HepG2 (cell line): ENCODE measurements around the gene AKAIN1. TPM values are rescaled to one million over a fixed set of nuclear protein-coding genes. Genes with fewer than 3 reads are reported as not detected.

ENCODE experiments used
- ERF ChIP-seq: IDR thresholded peaks from 2 replicates; pipeline ENCODE4 v1.6.1; 2018; ENCODE audit warnings: missing biosample characterization, missing genetic modification reagents
- FOXK1 ChIP-seq: sonication (generic); formaldehyde crosslinking; IDR thresholded peaks from 2 replicates; pipeline ENCODE4 v1.4.0; 2020; ENCODE audit warnings: low read depth, missing genetic modification reagents, borderline replicate concordance
- NKX3-1 ChIP-seq: sonication (generic); formaldehyde crosslinking; IDR thresholded peaks from 2 replicates; pipeline ENCODE4 v1.5.0; 2020; ENCODE audit warnings: missing genetic modification reagents
- SATB2 ChIP-seq: sonication (generic); formaldehyde crosslinking; IDR thresholded peaks from 2 replicates; pipeline ENCODE4 v1.5.0; 2020; ENCODE audit warnings: missing genetic modification reagents
- ZFP90 ChIP-seq: sonication (generic); formaldehyde crosslinking; IDR thresholded peaks from 2 replicates; pipeline ENCODE4 v1.8.0; 2022; ENCODE audit warnings: missing genetic modification reagents, mild to moderate bottlenecking, inconsistent platforms, borderline replicate concordance
- ZIK1 ChIP-seq: sonication (generic); formaldehyde crosslinking; IDR thresholded peaks from 2 replicates; pipeline ENCODE4 v1.5.0; 2020; ENCODE audit warnings: mild to moderate bottlenecking, low read depth, missing genetic modification reagents, borderline replicate concordance
- ZNF230 ChIP-seq: sonication (generic); formaldehyde crosslinking; IDR thresholded peaks from 2 replicates; pipeline ENCODE4 v1.4.0; 2020; ENCODE audit warnings: mild to moderate bottlenecking, missing genetic modification reagents
- ZNF282 ChIP-seq: fragments of 450-650 bp; IDR thresholded peaks from 2 replicates; pipeline ENCODE4 v1.6.1; 2018; ENCODE audit not compliant: partially characterized antibody
- ZNF589 ChIP-seq: sonication (generic); formaldehyde crosslinking; conservative IDR thresholded peaks from 2 replicates; pipeline ENCODE4 v1.8.0; 2022; ENCODE audit warnings: mild to moderate bottlenecking, moderate library complexity, missing genetic modification reagents
- ZNF616 ChIP-seq: sonication (generic); formaldehyde crosslinking; IDR thresholded peaks from 2 replicates; pipeline ENCODE4 v1.5.0; 2020; ENCODE audit warnings: low read depth, mild to moderate bottlenecking, missing genetic modification reagents
- ZSCAN12 ChIP-seq: sonication (generic); formaldehyde crosslinking; IDR thresholded peaks from 2 replicates; pipeline ENCODE4 v1.9.0; 2021; ENCODE audit warnings: mild to moderate bottlenecking, missing genetic modification reagents
- ZSCAN20 ChIP-seq: sonication (generic); formaldehyde crosslinking; IDR thresholded peaks from 2 replicates; pipeline ENCODE4 v1.4.0; 2020; ENCODE audit warnings: missing genetic modification reagents, mild to moderate bottlenecking, borderline replicate concordance
- polyA plus RNA-seq, 8 experiments: library from polyadenylated mRNA; depleted of rRNA in 3 of 8; stranded (reverse) in 7 of 8; unstranded in 1 of 8; fragments of >200 nt; fragmentation: Illumina TruSeq in 4 of 8; extraction: Trizol in 4 of 8; gene quantifications; 2 replicates each; pipeline versions ENCODE4 v1.2.1 to v1.2.3, GENCODE V29; 2011 to 2016; ENCODE audit warnings: low read depth in 4 of 8, missing spikeins in 1 of 8, mixed read lengths in 1 of 8; ENCODE audit not compliant: insufficient read depth in 1 of 8
- total RNA-seq, 5 experiments: library from RNA; depleted of rRNA; stranded (reverse); fragments of >200 nt; fragmentation: Illumina TruSeq; extraction: Trizol; gene quantifications; 2 replicates each; pipeline ENCODE4 v1.2.3, GENCODE V29; 2016; ENCODE audit warnings: low read depth in 1 of 5
- TF ChIP-seq, protein P1 (sequence below): sonication (generic); formaldehyde crosslinking; IDR thresholded peaks from 2 replicates; pipeline ENCODE4 v1.4.0; 2020; ENCODE audit warnings: missing genetic modification reagents
- TF ChIP-seq, protein P2 (sequence below): sonication (generic); formaldehyde crosslinking; IDR thresholded peaks from 2 replicates; pipeline ENCODE4 v1.5.1; 2020; ENCODE audit warnings: mild to moderate bottlenecking, missing genetic modification reagents, moderate library complexity
- TF ChIP-seq, protein P3 (sequence below): sonication (generic); formaldehyde crosslinking; IDR thresholded peaks from 2 replicates; pipeline ENCODE4 v1.5.0; 2020; ENCODE audit warnings: mild to moderate bottlenecking, missing genetic modification reagents, borderline replicate concordance
- TF ChIP-seq, protein P4 (sequence below): sonication (generic); formaldehyde crosslinking; IDR thresholded peaks from 2 replicates; pipeline ENCODE4 v1.4.0; 2020; ENCODE audit warnings: missing genetic modification reagents, borderline replicate concordance
- TF ChIP-seq, protein P5 (sequence below): IDR thresholded peaks from 2 replicates; pipeline ENCODE4 v1.6.1; 2018; ENCODE audit warnings: missing genetic modification reagents
- TF ChIP-seq, protein P6 (sequence below): IDR thresholded peaks from 2 replicates; pipeline ENCODE4 v1.6.1; 2016; ENCODE audit warnings: low read depth, borderline replicate concordance

The AKAIN1 gene
- total and polyA plus RNA-seq, 2 of the 13 experiments (the other 11 are each of a cell fraction or from before 2014, with no cell fraction given), result not detected

DNA sequence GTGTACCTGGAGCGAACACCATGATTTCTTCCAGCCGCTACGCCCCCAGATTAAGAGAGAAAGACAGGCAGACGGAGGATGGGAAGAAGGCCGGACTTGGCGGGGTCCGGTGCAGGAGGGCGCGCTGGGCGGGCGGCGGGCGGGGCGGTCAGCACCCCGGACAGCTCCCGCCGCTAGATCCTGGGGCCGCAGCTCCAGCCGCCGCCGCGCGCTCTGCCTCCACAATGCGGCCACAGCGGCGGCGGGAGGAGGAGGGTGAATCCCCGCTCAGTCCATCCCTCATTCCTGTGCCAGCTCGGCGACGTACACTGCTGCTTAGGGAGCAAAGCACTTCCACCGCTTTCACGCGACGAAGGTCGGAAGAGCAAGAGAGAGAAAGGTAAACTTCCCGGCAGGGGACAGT lies at the start of gene AKAIN1 (continued):
- TF ChIP-seq, protein P1, sequence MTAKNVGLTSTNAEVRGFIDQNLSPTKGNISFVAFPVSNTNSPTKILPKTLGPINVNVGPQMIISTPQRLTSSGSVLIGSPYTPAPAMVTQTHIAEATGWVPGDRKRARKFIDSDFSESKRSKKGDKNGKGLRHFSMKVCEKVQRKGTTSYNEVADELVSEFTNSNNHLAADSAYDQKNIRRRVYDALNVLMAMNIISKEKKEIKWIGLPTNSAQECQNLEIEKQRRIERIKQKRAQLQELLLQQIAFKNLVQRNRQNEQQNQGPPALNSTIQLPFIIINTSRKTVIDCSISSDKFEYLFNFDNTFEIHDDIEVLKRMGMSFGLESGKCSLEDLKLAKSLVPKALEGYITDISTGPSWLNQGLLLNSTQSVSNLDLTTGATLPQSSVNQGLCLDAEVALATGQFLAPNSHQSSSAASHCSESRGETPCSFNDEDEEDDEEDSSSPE (CRISPR knock-in tag), result 0 out of 2 replicates have a peak, but pooled peaks have one; percentile 35
- TF ChIP-seq ZSCAN20 (CRISPR knock-in tag), result peak; percentile 97; the same call in 1 of the 2 replicates
- no peak for TF ChIP-seq ZNF282
- TF ChIP-seq, protein P2, sequence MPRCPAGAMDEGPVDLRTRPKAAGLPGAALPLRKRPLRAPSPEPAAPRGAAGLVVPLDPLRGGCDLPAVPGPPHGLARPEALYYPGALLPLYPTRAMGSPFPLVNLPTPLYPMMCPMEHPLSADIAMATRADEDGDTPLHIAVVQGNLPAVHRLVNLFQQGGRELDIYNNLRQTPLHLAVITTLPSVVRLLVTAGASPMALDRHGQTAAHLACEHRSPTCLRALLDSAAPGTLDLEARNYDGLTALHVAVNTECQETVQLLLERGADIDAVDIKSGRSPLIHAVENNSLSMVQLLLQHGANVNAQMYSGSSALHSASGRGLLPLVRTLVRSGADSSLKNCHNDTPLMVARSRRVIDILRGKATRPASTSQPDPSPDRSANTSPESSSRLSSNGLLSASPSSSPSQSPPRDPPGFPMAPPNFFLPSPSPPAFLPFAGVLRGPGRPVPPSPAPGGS (CRISPR knock-in tag), result peak; percentile 70; the same call in 1 of the 2 replicates
- TF ChIP-seq, protein P3, sequence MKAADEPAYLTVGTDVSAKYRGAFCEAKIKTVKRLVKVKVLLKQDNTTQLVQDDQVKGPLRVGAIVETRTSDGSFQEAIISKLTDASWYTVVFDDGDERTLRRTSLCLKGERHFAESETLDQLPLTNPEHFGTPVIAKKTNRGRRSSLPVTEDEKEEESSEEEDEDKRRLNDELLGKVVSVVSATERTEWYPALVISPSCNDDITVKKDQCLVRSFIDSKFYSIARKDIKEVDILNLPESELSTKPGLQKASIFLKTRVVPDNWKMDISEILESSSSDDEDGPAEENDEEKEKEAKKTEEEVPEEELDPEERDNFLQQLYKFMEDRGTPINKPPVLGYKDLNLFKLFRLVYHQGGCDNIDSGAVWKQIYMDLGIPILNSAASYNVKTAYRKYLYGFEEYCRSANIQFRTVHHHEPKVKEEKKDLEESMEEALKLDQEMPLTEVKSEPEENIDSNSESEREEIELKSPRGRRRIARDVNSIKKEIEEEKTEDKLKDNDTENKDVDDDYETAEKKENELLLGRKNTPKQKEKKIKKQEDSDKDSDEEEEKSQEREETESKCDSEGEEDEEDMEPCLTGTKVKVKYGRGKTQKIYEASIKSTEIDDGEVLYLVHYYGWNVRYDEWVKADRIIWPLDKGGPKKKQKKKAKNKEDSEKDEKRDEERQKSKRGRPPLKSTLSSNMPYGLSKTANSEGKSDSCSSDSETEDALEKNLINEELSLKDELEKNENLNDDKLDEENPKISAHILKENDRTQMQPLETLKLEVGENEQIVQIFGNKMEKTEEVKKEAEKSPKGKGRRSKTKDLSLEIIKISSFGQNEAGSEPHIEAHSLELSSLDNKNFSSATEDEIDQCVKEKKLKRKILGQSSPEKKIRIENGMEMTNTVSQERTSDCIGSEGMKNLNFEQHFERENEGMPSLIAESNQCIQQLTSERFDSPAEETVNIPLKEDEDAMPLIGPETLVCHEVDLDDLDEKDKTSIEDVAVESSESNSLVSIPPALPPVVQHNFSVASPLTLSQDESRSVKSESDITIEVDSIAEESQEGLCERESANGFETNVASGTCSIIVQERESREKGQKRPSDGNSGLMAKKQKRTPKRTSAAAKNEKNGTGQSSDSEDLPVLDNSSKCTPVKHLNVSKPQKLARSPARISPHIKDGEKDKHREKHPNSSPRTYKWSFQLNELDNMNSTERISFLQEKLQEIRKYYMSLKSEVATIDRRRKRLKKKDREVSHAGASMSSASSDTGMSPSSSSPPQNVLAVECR (CRISPR knock-in tag), result peak; percentile 54; the same call in 1 of the 2 replicates
- peak; percentile 67; the same call in 1 of the 2 replicates for TF ChIP-seq ZFP90 (CRISPR knock-in tag)
- TF ChIP-seq, protein P4, sequence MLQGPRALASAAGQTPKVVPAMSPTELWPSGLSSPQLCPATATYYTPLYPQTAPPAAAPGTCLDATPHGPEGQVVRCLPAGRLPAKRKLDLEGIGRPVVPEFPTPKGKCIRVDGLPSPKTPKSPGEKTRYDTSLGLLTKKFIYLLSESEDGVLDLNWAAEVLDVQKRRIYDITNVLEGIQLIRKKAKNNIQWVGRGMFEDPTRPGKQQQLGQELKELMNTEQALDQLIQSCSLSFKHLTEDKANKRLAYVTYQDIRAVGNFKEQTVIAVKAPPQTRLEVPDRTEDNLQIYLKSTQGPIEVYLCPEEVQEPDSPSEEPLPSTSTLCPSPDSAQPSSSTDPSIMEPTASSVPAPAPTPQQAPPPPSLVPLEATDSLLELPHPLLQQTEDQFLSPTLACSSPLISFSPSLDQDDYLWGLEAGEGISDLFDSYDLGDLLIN (CRISPR knock-in tag), result no peak
- peak; percentile 83; the same call in 1 of the 2 replicates for TF ChIP-seq SATB2 (CRISPR knock-in tag)
- no peak for TF ChIP-seq ZNF589 (CRISPR knock-in tag)
- peak; percentile 91 for TF ChIP-seq NKX3-1 (CRISPR knock-in tag)
- no peak; the same call in 1 of the 2 replicates for TF ChIP-seq ZNF230 (CRISPR knock-in tag)
- TF ChIP-seq, protein P5, sequence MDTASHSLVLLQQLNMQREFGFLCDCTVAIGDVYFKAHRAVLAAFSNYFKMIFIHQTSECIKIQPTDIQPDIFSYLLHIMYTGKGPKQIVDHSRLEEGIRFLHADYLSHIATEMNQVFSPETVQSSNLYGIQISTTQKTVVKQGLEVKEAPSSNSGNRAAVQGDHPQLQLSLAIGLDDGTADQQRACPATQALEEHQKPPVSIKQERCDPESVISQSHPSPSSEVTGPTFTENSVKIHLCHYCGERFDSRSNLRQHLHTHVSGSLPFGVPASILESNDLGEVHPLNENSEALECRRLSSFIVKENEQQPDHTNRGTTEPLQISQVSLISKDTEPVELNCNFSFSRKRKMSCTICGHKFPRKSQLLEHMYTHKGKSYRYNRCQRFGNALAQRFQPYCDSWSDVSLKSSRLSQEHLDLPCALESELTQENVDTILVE (CRISPR knock-in tag), result peak; percentile 30; the same call in 1 of the 2 replicates
- peak; percentile 56; the same call in 1 of the 2 replicates for TF ChIP-seq FOXK1 (CRISPR knock-in tag)
- TF ChIP-seq ERF (CRISPR knock-in tag), result peak; percentile 73; the same call in 1 of the 2 replicates
- TF ChIP-seq ZSCAN12 (CRISPR knock-in tag), result peak; percentile 92; the same call in 1 of the 2 replicates
- TF ChIP-seq ZNF616, result 0 out of 2 replicates have a peak, but pooled peaks have one; percentile 52
- peak; percentile 81; the same call in 1 of the 2 replicates for TF ChIP-seq ZIK1 (CRISPR knock-in tag)
- TF ChIP-seq, protein P6, sequence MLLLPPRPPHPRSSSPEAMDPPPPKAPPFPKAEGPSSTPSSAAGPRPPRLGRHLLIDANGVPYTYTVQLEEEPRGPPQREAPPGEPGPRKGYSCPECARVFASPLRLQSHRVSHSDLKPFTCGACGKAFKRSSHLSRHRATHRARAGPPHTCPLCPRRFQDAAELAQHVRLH (CRISPR knock-in tag), result peak; percentile 73; the same call in 1 of the 2 replicates
